Trophoblast cell (in vitro differentiated cells and primary cell): ENCODE measurements around the gene OR5H2.
A peak's percentile ranks its signal among the peaks of the same experiment; 100 is the strongest.

ENCODE experiments used
- DNase-seq, 2 donors: peaks; one replicate each; pipeline ENCODE4 v3.0.0-alpha.2; 2016
- H2AFZ ChIP-seq: 2 replicates; pipeline ENCODE4 v1.6.1; 2013; ENCODE audit warnings: low read length, moderate library complexity, mild to moderate bottlenecking; ENCODE audit not compliant: insufficient read depth, poor library complexity
- H2AK5ac ChIP-seq: 2 replicates; pipeline ENCODE4 v1.6.1; 2013; ENCODE audit warnings: mild to moderate bottlenecking, low read length
- H2BK120ac ChIP-seq: 2 replicates; pipeline ENCODE4 v1.6.1; 2013; ENCODE audit warnings: low read length, mild to moderate bottlenecking, moderate library complexity; ENCODE audit not compliant: insufficient read depth, poor library complexity
- H2BK12ac ChIP-seq: 2 replicates; pipeline ENCODE4 v1.6.1; 2013; ENCODE audit warnings: mild to moderate bottlenecking, low read length, moderate library complexity
- H2BK5ac ChIP-seq: 2 replicates; pipeline ENCODE4 v1.6.1; 2013; ENCODE audit warnings: low read length, low read depth, moderate library complexity, mild to moderate bottlenecking; ENCODE audit not compliant: poor library complexity
- H3K14ac ChIP-seq: 2 replicates; pipeline ENCODE4 v1.6.1; 2013; ENCODE audit warnings: mild to moderate bottlenecking, low read length
- H3K18ac ChIP-seq: 2 replicates; pipeline ENCODE4 v1.6.1; 2013; ENCODE audit warnings: mild to moderate bottlenecking, low read length
- H3K23ac ChIP-seq: 2 replicates; pipeline ENCODE4 v1.6.1; 2013; ENCODE audit warnings: low read length
- H3K27ac ChIP-seq: 2 replicates; pipeline ENCODE4 v1.5.1; 2013; ENCODE audit warnings: low read depth, mild to moderate bottlenecking, inconsistent platforms, low read length, moderate library complexity
- H3K27me3 ChIP-seq: 2 replicates; pipeline ENCODE4 v1.6.1; 2013; ENCODE audit warnings: inconsistent platforms, mild to moderate bottlenecking, low read length, moderate library complexity; ENCODE audit not compliant: insufficient read depth
- H3K36me3 ChIP-seq, 2 experiments: 1 replicate in 1 of 2; 2 replicates in 1 of 2; pipeline ENCODE4 v1.6.1; 2013; ENCODE audit warnings: low read length in 2 of 2, mild to moderate bottlenecking in 2 of 2, moderate library complexity in 1 of 2; ENCODE audit not compliant: insufficient read depth in 2 of 2, control insufficient read depth in 1 of 2
- H3K4ac ChIP-seq: 2 replicates; pipeline ENCODE4 v1.6.1; 2013; ENCODE audit warnings: low read depth, mild to moderate bottlenecking, low read length, moderate library complexity
- H3K4me1 ChIP-seq, 2 experiments: 1 replicate in 1 of 2; 2 replicates in 1 of 2; pipeline ENCODE4 v1.6.1; 2013; ENCODE audit warnings: low read length in 2 of 2, mild to moderate bottlenecking in 2 of 2, moderate library complexity in 1 of 2; ENCODE audit not compliant: insufficient read depth in 2 of 2, control insufficient read depth in 1 of 2
- H3K4me2 ChIP-seq: 2 replicates; pipeline ENCODE4 v1.6.1; 2013; ENCODE audit warnings: inconsistent platforms, mild to moderate bottlenecking, low read length, moderate library complexity
- H3K4me3 ChIP-seq: 2 replicates; pipeline ENCODE4 v1.5.1; 2013; ENCODE audit warnings: mild to moderate bottlenecking, low read depth, low read length, inconsistent platforms
- H3K79me1 ChIP-seq: one replicate; pipeline ENCODE4 v1.6.1; 2013; ENCODE audit warnings: low read length
- H3K79me2 ChIP-seq: 2 replicates; pipeline ENCODE4 v1.6.1; 2013; ENCODE audit warnings: low read length, mild to moderate bottlenecking; ENCODE audit not compliant: control insufficient read depth, insufficient read depth, poor library complexity
- H3K9ac ChIP-seq: 2 replicates; pipeline ENCODE4 v1.6.1; 2013; ENCODE audit warnings: mild to moderate bottlenecking, low read length
- H3K9me3 ChIP-seq: 2 replicates; pipeline ENCODE4 v1.6.1; 2013; ENCODE audit warnings: low read depth, mild to moderate bottlenecking, control low read depth, inconsistent platforms, low read length; ENCODE audit not compliant: insufficient read depth
- H4K12ac ChIP-seq: 2 replicates; pipeline ENCODE4 v1.6.1; 2013; ENCODE audit warnings: low read depth, mild to moderate bottlenecking, low read length, moderate library complexity
- H4K8ac ChIP-seq: 2 replicates; pipeline ENCODE4 v1.6.1; 2013; ENCODE audit warnings: low read depth, mild to moderate bottlenecking, low read length, moderate library complexity
- H4K91ac ChIP-seq: one replicate; pipeline ENCODE4 v1.6.1; 2013; ENCODE audit warnings: low read depth, mild to moderate bottlenecking, low read length, moderate library complexity
- WGBS: extraction: QIAGEN DNeasy Blood & Tissue Kit; methylation state at CpG from one replicate; pipeline ENCODE4 v1.1.7; 2013; ENCODE audit warnings: missing lambda C conversion rate; ENCODE audit not compliant: insufficient read length, insufficient coverage; ENCODE audit errors: extremely low coverage; 5-methylcytosine and 5-hydroxymethylcytosine counted together

The OR5H2 gene

GRCh38 chr3:98322686-98323085 is 40.4 kb downstream of the OR5H2 start:
- Histone ChIP-seq H3K79me1 (no peaks in the 10 kb centered on the region), H3K14ac (no peak overlapping the region), H4K12ac (no peak overlapping the region), H2BK5ac (no peak overlapping the region), H3K4ac (no peak overlapping the region), H3K18ac (no peak overlapping the region), H4K8ac (no peak overlapping the region), H3K79me2 (no peaks in the 10 kb centered on the region), H2AK5ac (no peak overlapping the region), H3K27me3 (no peaks in the 10 kb centered on the region), H3K9ac (no peak overlapping the region), H3K9me3 (no peaks in the 10 kb centered on the region), H3K36me3 (no peaks in the 10 kb centered on the region), H3K4me3 (no peak overlapping the region), H2BK120ac (no peak overlapping the region), H3K4me1 (peaks cover 0 to 2% of the 10 kb centered on the region in 2 experiments), H3K27ac (no peak overlapping the region), H2BK12ac (no peak overlapping the region), H3K4me2 (no peak overlapping the region), H3K23ac (no peak overlapping the region), H4K91ac (no peak overlapping the region), H2AFZ (no peak overlapping the region)
- DNase-seq, result no peak
- no CpG with 5 or more reads among the region's 2 CpGs for WGBS

- Histone ChIP-seq H2BK120ac (no peak overlapping the region), H4K8ac (no peak overlapping the region), H3K36me3 (no peaks in the 10 kb centered on the region), H3K14ac (no peak overlapping the region), H2AFZ (no peak overlapping the region), H2BK12ac (no peak overlapping the region), H3K18ac (no peak overlapping the region), H2AK5ac (no peak overlapping the region), H2BK5ac (no peak overlapping the region), H3K9me3 (no peaks in the 10 kb centered on the region), H3K27me3 (no peaks in the 10 kb centered on the region), H3K4me1 (peaks cover 0 to 2% of the 10 kb centered on the region in 2 experiments), H3K9ac (no peak overlapping the region), H3K4ac (no peak overlapping the region), H4K91ac (no peak overlapping the region), H3K23ac (no peak overlapping the region), H3K27ac (no peak overlapping the region), H3K4me3 (no peak overlapping the region), H4K12ac (no peak overlapping the region), H3K79me2 (no peaks in the 10 kb centered on the region), H3K4me2 (no peak overlapping the region), H3K79me1 (no peaks in the 10 kb centered on the region)
- no peak for DNase-seq
These were observed 41.1 kb downstream of the OR5H2 start for GRCh38 chr3:98323425-98323824.

- Histone ChIP-seq H3K79me1 (no peaks in the 10 kb centered on the region), H3K79me2 (no peaks in the 10 kb centered on the region), H4K8ac (no peak overlapping the region), H3K36me3 (no peaks in the 10 kb centered on the region), H2AK5ac (no peak overlapping the region), H3K4me2 (peak overlapping the region; percentile 1), H3K9me3 (no peaks in the 10 kb centered on the region), H3K4me1 (peaks cover 0 to 4% of the 10 kb centered on the region in 2 experiments), H4K12ac (no peak overlapping the region), H3K9ac (no peak overlapping the region), H3K4me3 (no peak overlapping the region), H3K23ac (no peak overlapping the region), H3K14ac (no peak overlapping the region), H2BK12ac (no peak overlapping the region), H3K27ac (no peak overlapping the region), H2BK5ac (no peak overlapping the region), H2AFZ (no peak overlapping the region), H3K4ac (no peak overlapping the region), H4K91ac (no peak overlapping the region), H3K18ac (no peak overlapping the region), H3K27me3 (no peaks in the 10 kb centered on the region), H2BK120ac (no peak overlapping the region)
- peak; percentile 9 to 55 for DNase-seq
- WGBS, result no CpG with 5 or more reads among the region's 12 CpGs
These were observed 42.8 kb downstream of the OR5H2 start for GRCh38 chr3:98325055-98325454.

- no peak for DNase-seq
- Histone ChIP-seq H3K27ac (no peak overlapping the region), H2BK12ac (no peak overlapping the region), H3K36me3 (no peaks in the 10 kb centered on the region), H3K9ac (no peak overlapping the region), H4K8ac (no peak overlapping the region), H3K14ac (no peak overlapping the region), H3K27me3 (no peaks in the 10 kb centered on the region), H2BK120ac (no peak overlapping the region), H3K18ac (no peak overlapping the region), H3K79me1 (no peaks in the 10 kb centered on the region), H3K4me3 (no peak overlapping the region), H3K4ac (no peak overlapping the region), H2AK5ac (no peak overlapping the region), H3K4me2 (no peak overlapping the region), H3K23ac (no peak overlapping the region), H4K12ac (no peak overlapping the region), H3K79me2 (no peaks in the 10 kb centered on the region), H3K9me3 (no peaks in the 10 kb centered on the region), H2AFZ (no peak overlapping the region), H4K91ac (peak overlapping the region; percentile 37), H3K4me1 (peaks cover 0 to 4% of the 10 kb centered on the region in 2 experiments), H2BK5ac (no peak overlapping the region)
- no CpG with 5 or more reads among the region's 2 CpGs for WGBS
These were observed 44.0 kb downstream of the OR5H2 start for GRCh38 chr3:98326105-98326893.
